Effector CD4-positive, alpha-beta T cell (primary cell): ENCODE data around the gene KCNMB1.

Experiments used
- DNase-seq: peaks from one replicate; pipeline ENCODE4 v3.0.0-alpha.2; 2020

Gene KCNMB1

DNA sequence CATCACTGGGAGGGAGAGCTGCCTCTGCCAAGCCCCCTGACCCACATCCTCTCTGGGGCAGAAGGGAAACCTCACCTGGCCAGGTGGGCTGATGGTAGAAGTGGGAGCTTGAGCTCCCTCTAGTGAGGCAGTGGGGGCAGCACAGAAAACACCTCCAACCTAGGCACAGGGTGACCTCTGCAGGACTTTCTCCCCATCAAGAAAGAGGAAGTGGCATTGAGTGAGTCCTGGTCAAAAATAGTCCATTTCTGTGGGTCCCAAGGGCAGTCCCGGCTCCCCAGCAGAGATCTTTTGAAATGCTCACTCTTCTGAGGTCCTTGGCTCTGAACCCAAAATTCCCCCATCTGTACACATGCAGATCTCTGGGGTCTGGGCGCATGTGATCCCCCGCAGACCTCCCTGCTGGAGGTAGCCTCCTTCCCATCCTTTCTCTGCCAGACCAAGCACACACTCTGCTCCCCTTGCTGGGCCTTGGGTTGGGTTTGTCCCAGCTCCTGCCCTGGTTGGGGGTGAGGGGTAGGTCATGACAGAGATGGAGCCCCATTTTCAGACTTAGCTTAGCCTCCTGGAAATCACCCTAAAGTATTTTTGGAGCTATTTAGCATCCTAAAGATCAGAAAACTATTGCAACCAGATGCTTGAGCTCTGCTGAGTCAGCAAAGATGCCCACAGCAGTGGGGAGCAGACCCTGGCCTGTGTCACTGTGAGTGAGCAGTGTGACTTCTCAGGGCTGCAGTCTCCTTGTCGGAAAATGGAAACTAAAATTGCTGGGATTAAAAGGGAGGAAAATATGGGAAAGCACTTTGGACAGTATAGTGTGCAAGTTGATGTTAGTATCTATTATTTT lies 50.0 kb downstream of the KCNMB1 start:
- DNase-seq = peak; percentile 50

DNA sequence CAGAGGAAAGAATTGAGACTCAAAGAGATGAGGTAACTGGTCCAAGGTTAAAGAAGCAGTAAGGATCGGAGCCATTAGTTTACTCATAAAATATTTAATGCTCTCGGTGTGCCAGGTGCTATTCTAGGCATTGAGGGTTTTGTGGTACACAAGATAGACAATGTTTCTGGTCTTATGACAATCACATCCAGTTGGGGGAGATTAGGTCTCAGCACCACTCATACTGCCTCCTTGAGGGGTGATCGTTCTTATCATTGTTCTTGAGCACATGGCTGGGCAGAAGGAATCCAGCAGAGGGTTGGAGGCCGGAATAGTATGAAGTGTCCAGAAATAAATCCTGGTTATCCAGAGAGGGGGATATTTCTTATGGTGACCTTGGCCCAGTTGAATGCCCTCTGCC lies 50.9 kb downstream of the KCNMB1 start:
- no peak for DNase-seq

DNA sequence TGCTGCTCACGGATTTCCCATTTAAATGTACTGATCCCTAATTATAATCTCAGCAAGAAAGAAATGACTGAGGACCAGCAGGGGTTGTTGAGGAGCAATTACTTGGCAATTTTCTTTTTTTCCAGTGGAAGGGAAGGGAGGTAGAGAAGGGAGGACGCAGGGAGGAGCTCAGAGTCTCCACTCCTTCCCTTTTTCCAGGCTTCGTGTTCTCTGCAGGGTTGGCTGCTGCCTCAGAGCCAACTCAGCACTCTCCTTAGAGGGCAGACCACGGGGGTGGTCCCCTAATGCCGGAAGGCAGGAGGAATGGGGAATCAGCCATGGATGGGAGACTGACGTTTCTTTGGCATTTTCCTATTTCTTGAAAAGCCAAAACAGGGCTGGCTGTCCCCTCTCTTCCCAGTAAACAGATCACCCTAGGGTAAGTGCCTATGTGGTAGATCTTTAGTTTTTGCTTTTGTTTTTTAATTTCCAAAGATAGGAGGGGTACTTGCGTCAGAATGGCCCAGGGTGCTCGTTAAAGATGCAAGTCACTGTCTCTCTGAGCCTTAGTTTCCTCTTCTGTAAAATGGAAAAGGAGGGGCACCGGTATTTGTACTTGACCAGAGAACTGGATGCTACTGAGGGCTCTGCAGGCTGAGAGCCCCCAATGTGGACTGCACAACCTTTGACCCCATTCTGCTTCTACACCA lies 52.0 kb downstream of the KCNMB1 start:
- DNase-seq = no peak

DNA sequence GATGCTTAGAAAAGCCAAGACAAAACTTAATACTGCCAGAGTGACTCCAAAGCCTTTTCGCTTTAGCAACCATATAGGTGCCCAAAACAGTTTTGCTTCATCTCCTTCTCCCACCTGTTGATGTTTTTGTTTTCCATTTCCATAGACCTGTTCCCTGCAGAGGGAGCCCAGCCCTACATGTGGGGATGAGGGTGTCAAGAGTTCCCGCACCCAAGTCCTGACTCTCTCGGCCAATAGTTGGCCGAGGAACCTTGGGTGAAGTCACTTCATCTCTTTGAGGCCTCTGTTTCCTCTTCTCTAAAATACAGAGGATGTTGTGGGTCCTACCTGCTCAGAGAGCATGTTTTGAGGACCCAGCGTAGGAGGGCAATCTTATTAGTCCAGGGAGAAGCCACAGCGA lies 53.1 kb downstream of the KCNMB1 start:
- DNase-seq = no peak

DNA sequence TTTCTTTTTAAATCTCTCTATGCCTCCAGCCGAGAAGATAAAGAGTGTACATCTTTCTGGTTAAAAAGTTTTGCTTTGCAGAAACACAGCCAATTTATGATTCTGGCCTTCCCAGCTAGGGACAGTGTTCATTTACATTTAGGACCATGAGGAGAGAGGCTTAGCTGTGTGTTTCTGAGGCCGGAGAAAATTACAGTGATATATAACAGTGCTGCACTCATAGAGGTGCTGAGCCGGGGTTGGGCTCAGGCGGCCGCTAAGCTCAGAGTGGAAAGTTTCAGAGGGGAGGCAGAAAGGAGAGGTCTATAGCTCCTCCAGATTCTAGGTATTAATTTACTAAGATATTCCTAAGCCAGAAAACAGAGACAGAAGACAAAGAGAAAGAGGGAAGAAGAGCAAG lies 54.5 kb downstream of the KCNMB1 start:
- DNase-seq = no peak

GRCh38 chr5:170333161-170333910 lies 55.8 kb downstream of the KCNMB1 start:
- peak; percentile 54 for DNase-seq

- no peak for DNase-seq
Measured at GRCh38 chr5:170332058-170332457, 57.1 kb downstream of the KCNMB1 start.

GRCh38 chr5:170330568-170331054 lies 58.6 kb downstream of the KCNMB1 start:
- DNase-seq = no peak

GRCh38 chr5:170329524-170329923 lies 59.6 kb downstream of the KCNMB1 start:
- no peak for DNase-seq

DNA sequence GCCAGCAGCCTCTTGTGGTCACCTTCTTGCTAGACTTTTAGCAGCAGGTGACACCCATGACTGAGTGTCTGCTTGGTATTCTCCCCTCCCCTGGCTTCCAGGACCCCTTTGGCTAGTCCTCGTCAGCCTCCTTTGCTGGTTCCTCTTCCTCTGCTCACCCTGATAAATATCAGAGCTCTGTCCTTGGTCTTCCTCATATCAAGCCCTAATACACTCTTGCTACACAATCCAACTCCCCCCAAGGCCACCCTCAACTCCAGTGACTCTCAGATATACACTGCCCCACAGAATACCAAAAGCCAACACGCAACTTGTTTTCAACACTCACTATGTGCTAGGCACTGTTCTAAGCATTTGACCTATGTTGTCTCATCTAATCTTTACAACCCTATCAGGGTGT lies 61.3 kb downstream of the KCNMB1 start:
- DNase-seq = no peak

DNA sequence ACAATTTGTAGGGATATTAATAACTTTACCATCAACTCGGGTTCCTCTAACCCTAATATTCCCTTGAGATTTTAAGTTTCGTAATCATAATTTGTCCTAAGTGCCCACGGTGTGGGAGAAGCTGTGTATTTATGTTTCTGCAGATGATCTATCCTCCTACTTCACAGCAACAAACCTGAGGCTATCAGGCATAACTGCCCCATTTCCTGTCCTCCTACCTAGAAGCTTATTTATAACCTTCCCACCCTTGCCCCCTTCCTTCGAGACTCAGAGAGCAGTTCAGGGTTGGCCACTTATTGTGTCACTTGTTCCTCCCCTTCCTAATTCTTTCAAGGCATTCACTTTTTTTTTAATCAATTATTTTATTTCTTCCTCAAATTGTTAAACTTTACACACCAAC lies 62.0 kb downstream of the KCNMB1 start:
- no peak for DNase-seq
